Measurements from ENCODE around the gene OPN1LW.
"Not testable (repeated sequence)": the region's sequence is repeated elsewhere in the genome, so short reads cannot be mapped to it uniquely, and the experiment has no call there.

- not testable (repeated sequence) for TF ChIP-seq CTCF (IDR thresholded peaks at IDR 0.05 in 4 of 5, conservative IDR thresholded peaks at IDR 0.05 in 1 of 5); POLR2A (IDR thresholded peaks at IDR 0.05)
Observed at GRCh38 chrX:154194316-154194715, 50.3 kb downstream of the OPN1LW start.

Data from gastrocnemius medialis (tissue), 4 donors.